HG02981 (cell line): ENCODE results near the gene ANKRD35.
"Not testable (repeated sequence)": the region's sequence is repeated elsewhere in the genome, so short reads cannot be mapped to it uniquely, and the experiment has no call there.

ENCODE experiments used
- ATAC-seq: cut with Tn5 transposase; IDR thresholded peaks from one replicate; pipeline ENCODE4 v1.9.1; 2021; ENCODE audit warnings: mild to moderate bottlenecking, moderate library complexity; ENCODE audit not compliant: unreplicated experiment

Gene ANKRD35

GRCh38 chr1:145858238-145858900 is 27.3 kb downstream of the ANKRD35 start:
- ATAC-seq: peak; percentile 23

DNA sequence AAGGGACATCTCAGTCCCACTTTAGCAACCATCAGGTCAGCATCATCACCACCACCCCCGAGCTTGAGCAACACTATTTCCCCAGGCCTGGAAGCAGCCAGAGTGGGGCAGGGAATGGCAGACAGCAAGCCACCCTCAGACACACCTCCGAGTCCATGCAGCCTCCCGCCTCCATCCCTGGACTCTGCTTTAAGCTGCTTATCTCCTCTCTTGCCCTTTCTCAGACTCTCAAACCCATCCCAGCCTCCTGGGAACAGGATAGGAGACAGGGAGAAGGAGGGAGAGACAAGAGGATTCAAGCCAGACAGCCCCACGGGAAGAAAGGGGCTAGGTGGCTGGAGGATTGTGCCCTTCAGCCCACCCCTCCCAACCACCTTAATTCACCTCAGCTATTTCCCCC is 28.5 kb downstream of the ANKRD35 start:
- no peak for ATAC-seq

DNA sequence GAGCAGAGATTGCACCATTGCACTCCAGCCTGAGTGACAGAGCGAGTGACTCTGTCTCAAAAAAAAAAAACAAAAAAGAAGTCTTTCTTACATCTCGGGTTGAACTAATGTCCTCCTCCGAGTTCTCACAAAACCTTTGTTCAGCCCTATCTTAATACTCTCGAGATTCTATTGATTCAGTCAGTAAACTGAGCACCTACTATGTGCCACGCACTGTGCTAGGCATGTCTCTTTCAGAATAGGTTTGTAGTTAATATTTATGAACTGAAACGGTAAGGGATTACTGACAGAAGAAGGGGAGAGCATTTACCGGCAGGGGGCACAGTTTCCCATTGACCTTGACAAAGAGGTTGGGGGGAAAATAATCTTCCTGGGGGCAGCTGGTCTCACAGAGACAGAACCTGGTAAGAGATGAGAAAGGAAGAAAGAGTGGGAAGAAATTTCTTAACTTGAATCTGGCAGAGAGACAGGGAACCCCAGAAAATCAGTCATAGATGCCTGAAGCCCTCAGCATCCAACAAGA is 30.2 kb downstream of the ANKRD35 start:
- ATAC-seq: no peak

DNA sequence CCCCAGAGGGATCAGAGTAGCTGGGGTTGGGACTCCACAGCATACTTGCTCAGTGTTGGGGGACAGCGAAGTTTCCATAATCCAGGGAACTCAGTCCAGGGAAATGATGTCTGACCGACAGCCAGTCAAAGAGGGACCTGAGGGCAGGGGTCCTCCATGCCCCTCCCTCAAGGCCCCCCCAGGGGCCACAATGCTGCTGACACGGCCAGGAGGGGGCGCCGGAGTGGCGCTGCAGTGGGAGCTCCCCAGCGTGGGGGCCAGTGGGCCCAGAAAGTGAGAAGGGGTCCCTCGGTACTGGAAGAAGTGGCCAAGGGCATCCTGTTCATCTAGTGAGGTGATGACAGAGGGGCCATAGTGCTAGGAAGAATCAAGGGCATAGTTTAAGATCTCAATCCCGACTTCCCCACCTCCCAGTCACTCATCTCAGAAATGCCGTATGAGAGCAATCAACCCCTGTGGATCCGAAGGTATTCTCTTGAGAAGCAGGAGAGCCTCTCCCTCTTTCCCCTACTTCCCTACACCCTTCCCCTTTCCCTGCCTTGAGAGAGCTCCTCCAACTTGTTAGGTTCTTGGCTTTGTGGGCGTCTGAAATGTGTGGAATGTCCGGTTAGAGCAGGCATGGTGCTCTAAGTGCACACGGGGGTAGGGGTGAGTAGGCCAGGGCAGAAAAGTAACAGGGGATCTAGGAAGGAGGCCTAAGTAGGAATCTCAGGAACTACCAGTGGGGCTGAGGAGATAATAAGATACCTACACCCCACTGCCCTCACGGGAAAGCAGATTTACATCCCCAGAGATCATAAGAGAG is 36.1 kb downstream of the ANKRD35 start:
- no peak for ATAC-seq

GRCh38 chr1:145847827-145848226 is 37.8 kb downstream of the ANKRD35 start:
- ATAC-seq: no peak

DNA sequence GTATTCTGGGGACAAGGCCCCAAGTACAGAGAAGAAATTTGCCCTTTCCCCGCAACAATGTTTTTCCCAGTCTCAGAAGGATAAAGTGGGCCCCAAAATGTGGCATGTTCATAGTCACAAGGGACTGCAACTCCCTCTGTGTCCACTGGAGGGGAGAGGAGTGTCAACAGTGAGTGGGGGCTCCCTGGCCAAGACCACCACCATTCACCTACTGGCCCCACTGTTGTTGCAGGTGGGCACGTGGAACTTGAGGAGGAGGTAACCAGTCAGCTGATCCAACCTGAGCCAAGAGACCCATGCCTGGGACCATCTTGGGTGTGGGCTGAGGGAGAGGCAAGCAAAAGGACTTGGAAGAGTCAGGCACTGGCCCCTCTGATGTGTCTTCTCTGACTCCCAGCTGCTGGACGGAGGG is 39.5 kb downstream of the ANKRD35 start:
- no peak for ATAC-seq

- ATAC-seq: peak; percentile 50
Observed at GRCh38 chr1:145845514-145846161, 40.0 kb downstream of the ANKRD35 start, which contains the start of gene NUDT17. Gene NUDT17 (plus strand): TSS chr1:145845630. CDS start chr1:145845641, 11 bp downstream.

GRCh38 chr1:145845144-145845513 is 40.5 kb downstream of the ANKRD35 start:
- peak; percentile 80 for ATAC-seq

DNA sequence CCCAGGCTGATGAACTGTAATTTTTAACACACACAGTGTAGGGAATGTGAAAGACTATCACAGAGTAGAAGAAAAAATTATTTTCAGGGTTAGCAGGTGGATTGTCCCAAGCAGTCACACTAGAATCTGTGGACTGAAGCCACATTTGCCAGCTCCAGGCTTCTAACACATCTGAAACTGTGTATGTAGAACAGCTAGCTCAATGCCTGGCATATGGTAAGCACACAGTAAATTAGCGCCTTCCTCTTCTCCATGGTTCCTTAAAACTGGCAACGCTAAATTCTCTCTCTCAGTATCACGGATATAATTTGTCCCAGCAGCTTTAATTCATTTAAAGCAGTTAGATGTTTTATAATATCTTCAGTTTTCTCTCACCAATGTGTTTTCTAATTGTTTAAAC is 42.6 kb downstream of the ANKRD35 start:
- no peak for ATAC-seq

- no peak for ATAC-seq
Observed at GRCh38 chr1:145837656-145838055, 48.0 kb downstream of the ANKRD35 start.

DNA sequence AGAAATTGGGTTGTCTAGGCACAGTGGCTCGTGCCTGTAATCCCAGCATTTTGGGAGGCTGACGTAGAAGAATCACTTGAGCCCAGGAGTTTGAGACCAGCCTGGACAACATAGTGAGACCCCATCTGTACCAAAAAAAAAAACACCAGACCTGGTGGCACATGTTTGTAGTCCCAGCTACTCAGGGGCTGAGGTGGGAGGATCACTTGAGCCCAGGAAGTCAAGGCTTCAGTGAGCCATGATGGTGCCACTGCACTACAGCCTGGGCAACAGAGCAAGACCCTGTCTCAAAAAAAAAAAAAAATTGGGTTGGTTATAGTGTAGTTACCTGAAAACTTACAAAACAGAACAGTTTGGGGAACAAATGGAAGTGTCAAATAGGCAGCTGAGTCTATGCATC is 54.9 kb downstream of the ANKRD35 start:
- not testable (repeated sequence) for ATAC-seq

DNA sequence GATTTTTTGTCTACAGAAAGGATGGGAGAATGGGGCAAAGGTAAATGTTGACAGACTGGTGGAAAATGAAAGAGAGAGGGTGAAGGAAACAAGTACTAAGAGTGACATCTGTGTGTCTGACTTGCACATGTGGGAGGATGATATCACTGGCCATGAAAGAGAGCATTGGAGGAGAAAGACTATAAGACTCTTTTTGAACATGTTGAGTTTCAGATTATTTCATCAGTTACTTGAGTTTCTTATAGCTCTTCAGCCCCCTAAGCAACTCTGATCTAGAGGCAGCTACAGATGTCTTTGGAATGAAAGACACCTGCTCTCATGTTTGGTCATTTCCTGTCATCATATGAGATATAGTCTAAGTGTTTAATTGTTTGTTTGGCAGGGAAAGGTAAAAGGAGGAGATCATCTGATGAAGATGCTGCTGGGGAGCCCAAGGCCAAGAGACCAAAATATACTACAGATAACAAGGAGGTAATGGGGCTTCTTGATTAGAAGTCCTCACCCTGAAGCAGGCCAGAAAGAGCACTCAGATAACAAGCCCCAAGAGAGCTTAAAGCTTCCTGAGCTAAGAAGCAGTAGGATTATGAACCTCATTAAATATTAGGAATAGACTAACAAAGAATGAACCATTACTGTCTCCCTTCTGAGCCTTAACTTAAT is 57.2 kb downstream of the ANKRD35 start:
- ATAC-seq: no peak

DNA sequence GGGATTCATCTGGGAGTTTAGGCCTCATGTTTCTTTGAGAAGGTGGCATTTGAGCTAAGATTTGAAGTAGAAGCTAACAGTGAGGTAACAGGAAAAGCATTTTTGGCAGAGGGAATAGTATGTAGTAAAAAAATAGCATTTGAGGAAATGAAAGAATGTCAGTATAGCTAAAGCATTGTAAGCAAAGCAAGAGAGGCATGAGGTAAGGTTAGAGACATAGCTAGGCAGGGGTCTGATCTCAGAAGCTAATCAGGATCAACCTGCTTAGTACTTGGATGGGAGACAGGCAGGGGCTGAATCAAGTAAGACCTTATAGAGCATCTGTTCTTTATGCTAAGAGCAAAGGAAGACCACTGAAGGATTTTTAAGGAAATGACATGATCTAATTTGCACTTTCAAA is 57.7 kb downstream of the ANKRD35 start:
- no peak for ATAC-seq

DNA sequence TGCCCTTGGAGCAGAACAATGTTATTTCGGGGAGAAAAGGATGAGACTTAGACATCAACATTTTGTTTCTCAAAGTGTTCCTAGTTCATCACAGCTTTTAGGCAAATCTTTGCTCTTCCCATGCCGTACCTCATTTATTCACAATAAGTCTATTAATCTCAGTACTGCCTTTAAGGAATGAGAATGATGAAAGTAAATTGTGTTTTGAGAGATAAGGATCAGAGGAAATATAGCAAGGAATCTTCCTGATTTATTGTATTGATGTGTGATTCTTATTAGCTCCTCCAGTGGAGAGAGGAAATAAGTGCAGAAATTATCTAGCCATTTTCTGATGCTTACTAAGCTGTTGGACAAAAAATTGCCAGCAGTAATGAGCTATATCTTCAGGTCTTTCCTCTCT is 59.6 kb downstream of the ANKRD35 start:
- no peak for ATAC-seq

GRCh38 chr1:145824499-145824842 is 61.2 kb downstream of the ANKRD35 start:
- no peak for ATAC-seq

DNA sequence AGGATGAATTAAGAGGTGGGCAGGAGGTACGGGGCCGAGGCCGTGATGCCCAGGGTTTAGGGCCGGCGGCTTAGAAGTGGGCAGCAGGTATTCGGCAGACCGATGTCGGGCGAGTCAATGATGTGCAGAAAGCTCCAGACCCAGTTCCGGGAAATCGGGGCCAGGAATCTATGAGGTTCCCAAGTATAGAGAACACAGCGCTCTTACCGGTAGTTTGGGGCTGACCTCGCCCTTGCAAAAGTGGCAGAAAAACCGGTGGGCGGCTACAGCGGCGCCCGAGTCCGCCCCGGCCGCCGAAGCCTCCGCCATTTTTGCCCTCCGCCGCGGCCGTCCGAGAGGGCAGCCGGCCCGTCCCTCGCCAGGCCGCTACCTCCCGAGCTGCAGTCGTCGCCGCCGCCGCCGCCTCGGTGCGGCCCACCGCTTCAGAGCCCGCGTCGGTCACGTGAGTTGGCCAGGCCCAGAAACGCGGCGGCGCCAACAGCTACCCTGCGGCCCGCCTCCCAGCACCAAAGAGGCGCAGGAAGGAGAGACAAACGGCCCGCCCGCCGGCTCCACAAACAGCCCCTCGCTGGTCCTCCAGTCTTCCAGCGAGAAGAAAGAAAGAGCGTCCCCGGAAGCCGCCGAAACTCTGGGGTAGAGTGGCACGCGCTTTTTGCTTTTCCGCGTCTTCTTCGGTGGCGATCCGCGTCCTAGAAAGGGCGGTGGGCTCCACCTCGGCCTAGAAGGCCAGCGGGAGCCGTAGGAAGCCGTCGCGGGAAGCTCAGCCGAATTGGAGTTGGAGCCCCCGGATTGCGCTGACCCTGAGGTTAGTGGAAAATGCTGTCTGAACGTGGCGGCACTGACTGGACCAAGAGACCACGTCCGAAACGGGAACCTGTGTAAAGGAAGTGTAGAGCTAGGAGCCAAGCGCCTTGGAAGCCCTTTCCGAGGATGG is 61.8 kb downstream of the ANKRD35 start, which contains the start of the genes POLR3C and RNF115:
POLR3C (plus strand) TSS at position 636 of the 934 bp plus-strand sequence. CDS start 1,577 bp downstream, outside the sequence.
RNF115 (minus strand) TSS at position 531 of the 934 bp plus-strand sequence; CDS start at position 309, 222 bp downstream.
- ATAC-seq: peak; percentile 81

DNA sequence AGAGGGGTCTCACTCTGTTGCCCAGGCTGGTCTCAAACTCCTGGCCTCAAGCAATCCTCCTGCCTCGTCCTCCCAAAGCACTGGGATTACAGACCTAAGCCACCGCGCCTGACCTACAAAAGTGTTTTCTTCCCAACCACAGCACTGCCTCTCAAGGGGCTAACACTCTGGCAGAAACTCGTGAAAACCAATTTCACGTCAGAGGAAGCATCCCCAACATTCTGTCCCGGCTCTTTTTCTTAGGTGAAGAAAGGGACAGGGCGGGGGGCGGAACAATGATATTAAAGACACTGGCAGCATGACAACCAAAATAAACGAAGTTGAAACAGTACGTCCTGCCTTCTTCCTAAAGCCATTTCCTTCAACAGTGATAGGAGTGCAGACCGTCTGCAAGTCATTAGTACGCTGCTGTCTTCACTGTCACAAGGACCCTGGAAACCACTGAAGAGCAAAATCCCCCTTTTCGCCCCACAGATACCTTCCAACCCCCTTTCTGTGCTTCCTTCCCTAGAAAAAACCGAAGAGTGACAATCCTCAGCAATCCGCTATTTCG is 62.8 kb downstream of the ANKRD35 start:
- ATAC-seq: not testable (repeated sequence)

GRCh38 chr1:145818095-145818494 is 67.6 kb downstream of the ANKRD35 start:
- ATAC-seq: not testable (repeated sequence)
